GM19193 (cell line): Measurements from ENCODE around the gene RNGTT.

Experiments
- POLR2A ChIP-seq: IDR thresholded peaks from 4 replicates; pipeline ENCODE4 v1.6.1; 2011; ENCODE audit not compliant: insufficient read depth, insufficient read length; ENCODE audit errors: extremely low read depth

Gene RNGTT

GRCh38 chr6:88922775-88923548, 40.5 kb downstream of the RNGTT start:
- TF ChIP-seq POLR2A: no peak

DNA sequence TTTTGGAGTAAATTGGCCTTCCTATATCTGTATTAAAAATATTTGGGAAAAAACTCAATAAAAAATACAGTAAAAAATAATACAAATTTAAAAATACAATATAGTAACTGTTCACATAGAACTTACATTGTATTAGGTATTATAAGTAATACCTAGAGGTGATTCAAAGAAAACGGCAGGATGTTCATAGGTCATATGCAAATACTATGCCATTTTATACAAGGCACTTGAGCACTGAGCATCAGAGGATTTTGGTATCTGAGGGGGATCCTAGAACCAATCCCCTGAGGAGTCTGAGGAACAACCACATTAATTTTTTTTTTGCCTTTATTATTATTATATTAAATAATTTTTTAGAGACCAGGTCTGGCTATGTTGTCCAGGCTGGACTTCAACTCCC, 41.7 kb downstream of the RNGTT start:
- no peak for TF ChIP-seq POLR2A

DNA sequence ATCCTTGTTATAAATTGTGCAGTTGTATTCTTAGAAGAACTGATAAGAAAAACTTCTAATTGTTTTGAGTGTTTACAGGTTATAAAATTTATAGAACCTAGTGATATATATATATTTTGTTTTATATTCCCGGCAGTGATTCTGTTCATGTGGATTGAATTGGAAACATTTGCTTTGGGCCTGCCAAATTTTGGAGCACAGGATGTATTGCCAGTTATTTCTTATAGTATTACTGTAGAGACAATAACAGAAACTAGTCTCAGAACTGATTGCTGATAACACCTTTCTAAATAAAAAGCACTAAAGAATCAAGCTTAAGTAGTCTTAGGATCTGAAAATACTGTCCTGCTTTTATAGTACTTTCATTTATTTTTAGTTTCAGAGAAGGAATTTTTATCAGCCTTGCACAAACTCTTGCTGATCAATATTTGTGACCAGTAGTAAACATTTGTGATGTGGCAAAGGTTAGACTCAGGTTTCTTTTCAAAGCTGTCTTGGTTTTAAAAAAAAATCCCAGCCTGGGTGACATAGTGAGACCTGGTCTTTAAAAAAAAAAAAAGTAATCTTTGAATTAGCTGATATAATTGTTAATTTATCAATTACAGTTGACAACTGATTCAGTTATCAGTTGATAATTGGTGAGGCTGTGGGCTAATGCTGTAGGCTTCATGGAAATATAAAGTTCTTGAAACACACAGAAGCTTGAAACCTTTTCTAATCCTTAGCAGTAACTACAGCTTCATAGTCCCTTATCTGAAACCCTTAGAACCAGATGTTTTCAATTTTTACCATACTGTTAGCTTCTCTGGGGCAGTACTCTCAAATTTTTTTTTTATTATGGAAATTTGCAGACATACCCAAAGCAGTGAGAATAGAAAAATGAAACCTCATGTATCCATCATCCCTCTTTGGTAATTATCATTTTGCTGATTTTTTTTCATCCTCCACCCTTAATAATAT, 42.4 kb downstream of the RNGTT start:
- no peak for TF ChIP-seq POLR2A

DNA sequence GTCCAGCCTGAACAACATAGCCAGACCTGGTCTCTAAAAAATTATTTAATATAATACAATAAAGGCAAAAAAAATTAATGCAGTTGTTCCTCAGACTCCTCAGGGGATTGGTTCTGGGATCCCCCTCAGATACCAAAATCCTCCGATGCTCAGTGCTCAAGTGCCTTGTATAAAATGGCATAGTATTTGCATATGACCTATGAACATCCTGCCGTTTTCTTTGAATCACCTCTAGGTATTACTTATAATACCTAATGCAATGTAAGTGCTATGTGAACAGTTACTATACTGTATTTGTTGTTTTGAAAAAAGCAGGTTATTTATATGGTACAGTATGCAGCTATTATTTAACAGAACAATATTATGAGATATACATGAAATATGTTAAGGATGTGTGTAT, 43.3 kb downstream of the RNGTT start:
- no peak for TF ChIP-seq POLR2A

DNA sequence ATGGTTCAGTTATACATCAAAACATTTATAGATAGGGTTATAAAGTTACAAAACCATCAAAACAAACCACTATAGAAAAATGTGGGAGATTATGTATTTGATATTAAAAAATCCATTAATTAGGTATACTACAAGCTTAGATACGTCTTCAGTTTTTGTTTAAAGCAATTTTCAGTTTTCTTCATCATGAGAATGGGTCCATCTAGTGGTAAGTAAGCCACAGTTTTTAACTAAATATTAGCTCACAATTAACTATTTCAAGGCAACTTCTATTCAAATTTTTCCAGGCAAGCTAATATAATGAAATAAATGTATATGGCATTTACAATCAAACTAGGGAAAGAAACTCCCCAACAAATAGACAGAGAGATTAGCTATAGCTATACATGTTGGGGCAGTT, 44.4 kb downstream of the RNGTT start:
- TF ChIP-seq POLR2A: no peak

- TF ChIP-seq POLR2A: no peak
These were observed 46.7 kb downstream of the RNGTT start for GRCh38 chr6:88916615-88917208.

DNA sequence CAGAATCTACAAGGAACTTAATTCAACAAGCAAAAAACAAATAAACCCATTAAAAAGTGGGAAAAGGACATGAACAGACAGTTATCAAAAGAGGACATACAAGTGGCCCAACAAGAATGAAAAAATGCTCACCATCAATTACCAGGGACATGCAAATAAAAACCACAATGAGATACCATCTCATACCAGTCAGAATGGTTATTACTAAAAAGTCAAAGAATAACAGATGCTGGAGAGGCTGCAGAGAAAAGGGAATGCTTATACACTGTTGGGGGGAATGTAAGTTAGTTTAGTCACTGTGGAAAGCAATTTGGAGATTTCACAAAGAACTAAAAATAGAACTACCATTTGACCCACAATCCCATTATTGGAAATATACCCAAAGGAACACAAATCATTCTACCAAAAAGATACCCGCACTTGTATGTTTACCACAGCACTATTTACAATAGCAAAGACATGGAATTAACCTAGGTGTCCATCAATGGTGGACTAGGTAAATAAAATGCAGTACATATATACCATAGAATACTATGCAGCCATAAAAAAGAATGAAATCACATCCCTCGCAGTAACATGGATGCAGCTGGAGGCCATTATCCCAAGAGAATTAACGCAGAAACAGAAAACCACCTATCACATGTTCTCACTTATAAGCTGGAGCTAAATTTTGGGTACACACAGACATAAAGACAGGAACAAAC, 48.4 kb downstream of the RNGTT start:
- TF ChIP-seq POLR2A: no peak

GRCh38 chr6:88914180-88914579, 49.2 kb downstream of the RNGTT start:
- no peak for TF ChIP-seq POLR2A

GRCh38 chr6:88913471-88913870, 49.9 kb downstream of the RNGTT start:
- no peak for TF ChIP-seq POLR2A

DNA sequence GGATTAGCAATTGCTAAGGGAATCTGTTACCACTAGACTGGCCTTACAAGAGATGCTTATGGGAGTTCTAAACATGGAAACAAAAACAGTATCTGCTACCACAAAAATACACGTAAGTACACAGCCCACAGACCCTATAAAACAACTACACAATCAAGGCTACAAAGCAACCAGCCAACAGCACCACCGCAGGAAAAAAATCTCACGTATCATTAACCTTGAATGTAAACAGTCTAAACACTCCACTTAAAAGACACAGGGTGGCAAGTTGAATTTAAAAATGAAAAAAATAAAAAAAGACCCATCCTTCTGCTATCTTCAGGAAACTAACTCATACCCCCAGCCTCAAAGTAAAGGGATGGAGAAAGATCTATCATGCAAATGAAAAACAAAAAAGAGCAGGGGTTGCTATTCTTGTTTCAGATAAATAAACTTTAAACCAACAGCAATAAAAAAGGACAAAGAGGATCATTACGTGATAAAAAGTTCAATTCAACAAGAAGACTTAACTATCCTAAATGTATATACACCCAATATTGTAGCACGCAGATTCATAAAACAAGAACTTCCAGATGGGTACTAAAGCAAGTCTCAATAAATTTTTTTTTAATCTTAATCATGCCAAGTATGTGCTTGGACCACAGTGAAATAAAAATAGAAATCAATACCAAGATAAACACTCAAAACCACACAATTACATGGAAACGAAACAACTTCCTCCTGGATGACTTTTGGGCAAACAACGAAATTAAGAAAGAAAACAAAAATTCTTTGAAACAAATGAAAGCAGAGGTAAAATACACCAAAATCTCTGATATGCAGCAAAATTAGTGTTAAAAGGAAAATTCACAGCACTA, 52.3 kb downstream of the RNGTT start:
- TF ChIP-seq POLR2A: no peak

DNA sequence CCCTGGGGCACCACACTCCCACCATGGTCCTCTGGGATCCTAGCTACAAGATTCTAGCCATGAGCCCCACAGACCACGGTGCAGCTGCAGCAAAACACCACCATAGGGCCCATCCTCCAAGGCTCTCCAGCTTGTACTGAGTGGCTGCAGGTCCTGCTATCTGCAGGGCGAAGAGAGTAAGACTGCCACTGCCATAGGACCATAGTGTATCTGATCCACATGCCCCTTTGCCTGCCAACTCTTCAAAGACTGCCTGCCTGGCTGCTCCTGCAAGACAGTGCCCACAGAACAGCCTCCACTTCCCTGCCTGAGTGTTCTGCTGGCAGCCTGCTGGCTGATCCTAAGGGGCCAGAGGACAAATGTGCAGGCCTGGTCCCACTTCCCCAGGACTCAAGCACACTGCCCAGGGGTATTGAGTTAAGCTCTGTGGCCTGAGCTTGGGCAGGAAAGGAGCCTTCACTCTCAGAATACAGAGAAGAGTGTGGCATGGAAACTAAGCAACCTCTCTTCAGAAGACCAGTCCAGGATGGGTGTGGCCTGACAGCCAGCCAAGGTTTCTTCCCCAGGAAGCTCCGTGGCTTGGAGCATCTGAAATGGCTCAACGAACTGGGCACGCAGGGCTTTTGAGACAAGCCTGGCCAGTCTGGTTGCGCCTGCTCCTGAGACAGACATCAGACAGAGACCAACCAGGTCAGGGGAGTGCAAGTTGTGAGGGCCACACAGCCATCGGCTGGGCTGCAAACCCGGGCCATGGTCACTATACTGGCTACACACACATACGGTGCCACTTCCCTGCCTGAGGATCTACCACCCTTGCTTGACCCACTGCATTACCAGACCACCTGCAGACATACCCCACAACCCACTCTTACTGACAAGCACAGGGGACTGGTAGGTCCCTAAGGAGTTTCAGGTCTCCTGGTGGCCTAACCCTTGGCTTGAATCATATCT, 54.5 kb downstream of the RNGTT start:
- TF ChIP-seq POLR2A: no peak

GRCh38 chr6:88899569-88900316, 63.7 kb downstream of the RNGTT start:
- no peak for TF ChIP-seq POLR2A

GRCh38 chr6:88895911-88896310, 67.5 kb downstream of the RNGTT start:
- TF ChIP-seq POLR2A: no peak
